ENCODE measurements around the gene TLK1.

- TF ChIP-seq CTCF (IDR thresholded peaks at IDR 0.05 in 4 of 5, conservative IDR thresholded peaks at IDR 0.05 in 1 of 5) = peak in 2 of 5 experiments; percentile 19 to 42
- TF ChIP-seq POLR2A (IDR thresholded peaks at IDR 0.05) = no peak
Observed at GRCh38 chr2:171086352-171087290, 74.1 kb downstream of the TLK1 start.
